Brain pericyte (primary cell): ENCODE results near the gene RIPOR2.
"Not testable (repeated sequence)": the region's sequence is repeated elsewhere in the genome, so short reads cannot be mapped to it uniquely, and the experiment has no call there.

ENCODE experiments used
- DNase-seq: peaks from one replicate; pipeline ENCODE4 v3.0.0-alpha.2; 2012; ENCODE audit warnings: low read depth, low spot score

Gene RIPOR2

GRCh38 chr6:24903681-24904080 lies 32.1 kb downstream of the RIPOR2 start:
- no peak for DNase-seq

- no peak for DNase-seq
Observed at GRCh38 chr6:24902782-24903181, 33.0 kb downstream of the RIPOR2 start.

- no peak for DNase-seq
Observed at GRCh38 chr6:24901698-24902328, 33.9 kb downstream of the RIPOR2 start.

GRCh38 chr6:24900917-24901697 lies 34.7 kb downstream of the RIPOR2 start:
- no peak for DNase-seq

- DNase-seq = no peak
Observed at GRCh38 chr6:24899997-24900325, 35.8 kb downstream of the RIPOR2 start.

GRCh38 chr6:24899136-24899996 lies 36.4 kb downstream of the RIPOR2 start:
- no peak for DNase-seq

GRCh38 chr6:24898676-24899075 lies 37.1 kb downstream of the RIPOR2 start:
- DNase-seq = no peak

- DNase-seq = no peak
Observed at GRCh38 chr6:24897186-24897585, 38.6 kb downstream of the RIPOR2 start.

GRCh38 chr6:24893342-24893850 lies 42.4 kb downstream of the RIPOR2 start:
- DNase-seq = no peak

- no peak for DNase-seq
Observed at GRCh38 chr6:24891004-24891403, 44.8 kb downstream of the RIPOR2 start.

GRCh38 chr6:24890471-24890870 lies 45.3 kb downstream of the RIPOR2 start:
- DNase-seq = no peak

- no peak for DNase-seq
Observed at GRCh38 chr6:24888715-24889370, 46.9 kb downstream of the RIPOR2 start.

GRCh38 chr6:24887545-24888140 lies 48.1 kb downstream of the RIPOR2 start:
- DNase-seq = no peak

GRCh38 chr6:24883618-24884017 lies 52.1 kb downstream of the RIPOR2 start:
- no peak for DNase-seq

- no peak for DNase-seq
Observed at GRCh38 chr6:24882835-24883555, 52.8 kb downstream of the RIPOR2 start.

- no peak for DNase-seq
Observed at GRCh38 chr6:24882295-24882694, 53.5 kb downstream of the RIPOR2 start.

GRCh38 chr6:24881376-24881775 lies 54.4 kb downstream of the RIPOR2 start:
- DNase-seq = no peak

- no peak for DNase-seq
Observed at GRCh38 chr6:24880451-24880850, 55.3 kb downstream of the RIPOR2 start.

- no peak for DNase-seq
Observed at GRCh38 chr6:24879351-24879750, 56.4 kb downstream of the RIPOR2 start.

GRCh38 chr6:24877747-24878146 lies 58.0 kb downstream of the RIPOR2 start:
- DNase-seq = not testable (repeated sequence)
